ENCODE results near the gene GALNT2.

Gene GALNT2

GRCh38 chr1:230157420-230158390 is 90.7 kb downstream of the GALNT2 start:
- Histone ChIP-seq H3K27me3 (ENCODE audit: low read length) (no peaks in the 10 kb centered on the region), H3K79me2 (ENCODE audit: insufficient read depth, low read length) (no peaks in the 10 kb centered on the region), H3K4me2 (ENCODE audit: low read depth, low read length, poor library complexity, severe bottlenecking) (no peak overlapping the region), H3K36me3 (ENCODE audit: low read length) (no peaks in the 10 kb centered on the region), H3K9me3 (ENCODE audit: insufficient read depth, low read length) (no peaks in the 10 kb centered on the region), H3F3A (ENCODE audit: insufficient read depth) (no peaks in the 10 kb centered on the region), H3K4me3 (ENCODE audit: insufficient read depth, low read length, poor library complexity, severe bottlenecking) (no peak overlapping the region), H2AFZ (ENCODE audit: low read depth, low read length, severe bottlenecking) (no peak overlapping the region), H4K20me1 (ENCODE audit: low read depth, low read length) (no peaks in the 10 kb centered on the region; the same call in 1 of the 2 replicates), H3K9ac (ENCODE audit: low read length) (no peak overlapping the region), H3K27ac (ENCODE audit: low read depth, low read length) (no peak overlapping the region), H3K9me2 (replicated peaks; ENCODE audit: insufficient read depth, low read length) (no peaks in the 10 kb centered on the region)
- TF ChIP-seq EZH2phosphoT487 (conservative IDR thresholded peaks at IDR 0.05; ENCODE audit: low read length) (no peak), CTCF (IDR thresholded peaks at IDR 0.05; ENCODE audit: insufficient read depth, low read length, poor library complexity, severe bottlenecking) (no peak)

GRCh38 chr1:230158415-230159291 is 91.6 kb downstream of the GALNT2 start:
- Histone ChIP-seq H3K4me2 (ENCODE audit: low read depth, low read length, poor library complexity, severe bottlenecking) (no peak overlapping the region), H3K79me2 (ENCODE audit: insufficient read depth, low read length) (no peaks in the 10 kb centered on the region), H3K27me3 (ENCODE audit: low read length) (no peaks in the 10 kb centered on the region), H3K9ac (ENCODE audit: low read length) (no peak overlapping the region), H3K9me3 (ENCODE audit: insufficient read depth, low read length) (no peaks in the 10 kb centered on the region), H4K20me1 (ENCODE audit: low read depth, low read length) (no peaks in the 10 kb centered on the region; the same call in 1 of the 2 replicates), H2AFZ (ENCODE audit: low read depth, low read length, severe bottlenecking) (no peak overlapping the region), H3K4me3 (ENCODE audit: insufficient read depth, low read length, poor library complexity, severe bottlenecking) (no peak overlapping the region), H3K36me3 (ENCODE audit: low read length) (no peaks in the 10 kb centered on the region), H3F3A (ENCODE audit: insufficient read depth) (no peaks in the 10 kb centered on the region), H3K9me2 (replicated peaks; ENCODE audit: insufficient read depth, low read length) (no peaks in the 10 kb centered on the region), H3K27ac (ENCODE audit: low read depth, low read length) (no peak overlapping the region)
- TF ChIP-seq EZH2phosphoT487 (conservative IDR thresholded peaks at IDR 0.05; ENCODE audit: low read length) (no peak), CTCF (IDR thresholded peaks at IDR 0.05; ENCODE audit: insufficient read depth, low read length, poor library complexity, severe bottlenecking) (no peak)

GRCh38 chr1:230159580-230159979 is 92.5 kb downstream of the GALNT2 start:
- Histone ChIP-seq H3K9ac (ENCODE audit: low read length) (no peak overlapping the region), H4K20me1 (ENCODE audit: low read depth, low read length) (no peaks in the 10 kb centered on the region; the same call in 1 of the 2 replicates), H2AFZ (ENCODE audit: low read depth, low read length, severe bottlenecking) (no peak overlapping the region), H3K27ac (ENCODE audit: low read depth, low read length) (no peak overlapping the region), H3K9me2 (replicated peaks; ENCODE audit: insufficient read depth, low read length) (no peaks in the 10 kb centered on the region), H3K4me3 (ENCODE audit: insufficient read depth, low read length, poor library complexity, severe bottlenecking) (no peak overlapping the region), H3K9me3 (ENCODE audit: insufficient read depth, low read length) (no peaks in the 10 kb centered on the region), H3K79me2 (ENCODE audit: insufficient read depth, low read length) (no peaks in the 10 kb centered on the region), H3K36me3 (ENCODE audit: low read length) (no peaks in the 10 kb centered on the region), H3K4me2 (ENCODE audit: low read depth, low read length, poor library complexity, severe bottlenecking) (no peak overlapping the region), H3F3A (ENCODE audit: insufficient read depth) (no peaks in the 10 kb centered on the region), H3K27me3 (ENCODE audit: low read length) (no peaks in the 10 kb centered on the region)
- TF ChIP-seq EZH2phosphoT487 (conservative IDR thresholded peaks at IDR 0.05; ENCODE audit: low read length) (no peak), CTCF (IDR thresholded peaks at IDR 0.05; ENCODE audit: insufficient read depth, low read length, poor library complexity, severe bottlenecking) (no peak)
